Airway epithelial cell (primary cell): ENCODE results near the gene ABCC12. TPM values are rescaled to one million over a fixed set of nuclear protein-coding genes. Genes with fewer than 3 reads are reported as not detected.

Source experiments
- total RNA-seq: library from RNA; depleted of rRNA; stranded (reverse); fragments of >200 nt; gene quantifications from 2 replicates; pipeline ENCODE4 v1.2.3, GENCODE V29; 2015

Gene ABCC12
- total RNA-seq, result not detected in 2 replicates

DNA sequence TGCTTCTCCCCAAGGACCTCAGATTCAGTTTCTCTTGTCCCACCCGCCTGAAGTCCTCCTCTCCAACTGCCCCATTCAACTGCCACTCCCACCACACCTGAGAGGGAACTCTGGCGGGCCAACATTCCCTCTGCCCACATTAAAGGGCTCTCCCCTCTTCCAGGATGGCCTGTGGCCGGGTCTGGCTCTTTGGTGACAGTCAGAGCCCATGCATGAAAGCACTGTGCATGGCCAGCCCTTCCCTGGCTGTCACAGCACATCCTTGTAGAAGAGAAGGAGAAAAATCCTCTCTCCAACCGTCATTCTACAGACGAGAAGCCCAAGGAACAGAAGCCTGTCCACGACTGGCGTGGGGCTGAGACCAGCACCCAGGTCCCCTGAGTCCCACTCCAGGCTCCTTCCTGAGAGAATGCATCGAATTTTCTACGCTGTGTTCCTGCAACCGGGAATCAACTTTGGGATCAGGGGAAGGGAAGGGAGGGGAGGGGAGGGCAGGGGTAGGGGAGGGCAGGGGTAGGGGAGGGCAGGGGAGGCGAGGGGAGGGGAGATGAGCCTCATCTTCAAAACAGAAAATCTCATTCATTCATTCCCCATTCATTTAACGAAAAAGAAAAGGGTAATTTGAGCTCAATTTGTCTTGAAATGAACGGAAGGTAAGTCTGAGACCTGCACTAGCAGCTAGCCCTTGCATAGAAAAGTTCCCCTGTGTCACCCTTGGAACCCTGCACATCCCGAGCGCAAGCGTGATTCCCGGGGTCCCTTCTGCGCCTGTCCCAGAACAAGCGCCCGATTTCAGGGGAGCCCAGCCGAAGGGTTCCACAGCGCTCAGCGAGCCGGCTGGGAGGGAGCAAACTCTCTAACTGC lies at the start of gene ABCC12:
TSS of gene ABCC12 (minus strand) at position 68 of the 864 bp plus-strand sequence. CDS start 9,569 bp downstream, outside the sequence.

Other genes starting within 250 kb of the ABCC12 start
- 25.0 and 45.8 TPM in 2 replicates for gene LONP2, start 88.3 kb upstream of the ABCC12 start, total RNA-seq
- 0.19 and 0.21 TPM in 2 replicates for gene ABCC11, start 91.5 kb upstream of the ABCC12 start, total RNA-seq
- 23.3 and 26.2 TPM in 2 replicates for gene SIAH1, start 229.4 kb upstream of the ABCC12 start, total RNA-seq